Loucy (cell line): ENCODE measurements around the gene UBE4B.

Experiments
- H2AFZ ChIP-seq: fragments of 200-600 bp; sonication (generic); 2 replicates; pipeline ENCODE4 v1.6.0; 2016; ENCODE audit warnings: antibody characterized with exemption, mild to moderate bottlenecking, low read length, moderate library complexity
- H3F3A ChIP-seq: fragments of 200-600 bp; 2 replicates; pipeline ENCODE4 v1.6.0; 2016; ENCODE audit warnings: antibody characterized with exemption, low read depth, mild to moderate bottlenecking
- H3K27me3 ChIP-seq: fragments of 200-600 bp; sonication (generic); 2 replicates; pipeline ENCODE4 v1.6.1; 2014; ENCODE audit warnings: low read length, mild to moderate bottlenecking; ENCODE audit not compliant: insufficient read depth, poor library complexity, severe bottlenecking
- H3K36me3 ChIP-seq: fragments of 200-600 bp; sonication (generic); 2 replicates; pipeline ENCODE4 v1.6.1; 2016; ENCODE audit warnings: low read length; ENCODE audit not compliant: insufficient read depth
- H3K4me1 ChIP-seq: fragments of 200-600 bp; sonication (generic); 2 replicates; pipeline ENCODE4 v1.5.1; 2014; ENCODE audit warnings: low read length, mild to moderate bottlenecking; ENCODE audit not compliant: insufficient read depth, poor library complexity, severe bottlenecking
- H3K4me2 ChIP-seq: fragments of 200-600 bp; sonication (generic); 2 replicates; pipeline ENCODE4 v1.6.0; 2014; ENCODE audit warnings: antibody characterized with exemption, low read length, low read depth, mild to moderate bottlenecking; ENCODE audit not compliant: poor library complexity, severe bottlenecking
- H3K4me3 ChIP-seq: fragments of 200-600 bp; sonication (generic); 2 replicates; pipeline ENCODE4 v1.5.1; 2014; ENCODE audit warnings: low read length, mild to moderate bottlenecking, mixed read lengths; ENCODE audit not compliant: poor library complexity, severe bottlenecking
- H3K79me2 ChIP-seq: fragments of 200-600 bp; sonication (generic); 2 replicates; pipeline ENCODE4 v1.6.1; 2014; ENCODE audit warnings: low read length; ENCODE audit not compliant: insufficient read depth
- H3K9ac ChIP-seq: fragments of 200-600 bp; sonication (generic); 2 replicates; pipeline ENCODE4 v1.6.0; 2014; ENCODE audit warnings: mild to moderate bottlenecking, low read depth, low read length, moderate library complexity; ENCODE audit not compliant: poor library complexity, severe bottlenecking
- H3K9me2 ChIP-seq: fragments of 200-600 bp; sonication (generic); replicated peaks from 2 replicates; pipeline ENCODE4 v1.6.1; 2016; ENCODE audit warnings: low read depth, low read length, mixed read lengths
- H3K9me3 ChIP-seq: fragments of 200-600 bp; sonication (generic); 2 replicates; pipeline ENCODE4 v1.6.1; 2014; ENCODE audit warnings: mild to moderate bottlenecking, antibody characterized with exemption, low read length, low read depth; ENCODE audit not compliant: insufficient read depth
- H4K20me1 ChIP-seq: fragments of 200-600 bp; sonication (generic); 2 replicates; pipeline ENCODE4 v1.6.0; 2014; ENCODE audit warnings: antibody characterized with exemption, low read length, mild to moderate bottlenecking; ENCODE audit not compliant: insufficient read depth, poor library complexity, severe bottlenecking
- EZH2phosphoT487 ChIP-seq: fragments of 200-600 bp; IDR thresholded peaks from 2 replicates; pipeline ENCODE4 v1.6.1; 2018; ENCODE audit warnings: antibody characterized with exemption, mild to moderate bottlenecking, moderate library complexity, borderline replicate concordance
- TF ChIP-seq, protein P1 (sequence below): fragments of 200-600 bp; sonication (generic); conservative IDR thresholded peaks from 2 replicates; pipeline ENCODE4 v1.5.1; 2014; ENCODE audit warnings: mild to moderate bottlenecking, antibody characterized with exemption, low read length

UBE4B gene

GRCh38 chr1:10060311-10061100 lies 27.7 kb downstream of the UBE4B start:
- H4K20me1 ChIP-seq, result no peaks in the 10 kb centered on the region
- TF ChIP-seq, protein P1, sequence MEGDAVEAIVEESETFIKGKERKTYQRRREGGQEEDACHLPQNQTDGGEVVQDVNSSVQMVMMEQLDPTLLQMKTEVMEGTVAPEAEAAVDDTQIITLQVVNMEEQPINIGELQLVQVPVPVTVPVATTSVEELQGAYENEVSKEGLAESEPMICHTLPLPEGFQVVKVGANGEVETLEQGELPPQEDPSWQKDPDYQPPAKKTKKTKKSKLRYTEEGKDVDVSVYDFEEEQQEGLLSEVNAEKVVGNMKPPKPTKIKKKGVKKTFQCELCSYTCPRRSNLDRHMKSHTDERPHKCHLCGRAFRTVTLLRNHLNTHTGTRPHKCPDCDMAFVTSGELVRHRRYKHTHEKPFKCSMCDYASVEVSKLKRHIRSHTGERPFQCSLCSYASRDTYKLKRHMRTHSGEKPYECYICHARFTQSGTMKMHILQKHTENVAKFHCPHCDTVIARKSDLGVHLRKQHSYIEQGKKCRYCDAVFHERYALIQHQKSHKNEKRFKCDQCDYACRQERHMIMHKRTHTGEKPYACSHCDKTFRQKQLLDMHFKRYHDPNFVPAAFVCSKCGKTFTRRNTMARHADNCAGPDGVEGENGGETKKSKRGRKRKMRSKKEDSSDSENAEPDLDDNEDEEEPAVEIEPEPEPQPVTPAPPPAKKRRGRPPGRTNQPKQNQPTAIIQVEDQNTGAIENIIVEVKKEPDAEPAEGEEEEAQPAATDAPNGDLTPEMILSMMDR, result no peak
- TF ChIP-seq EZH2phosphoT487, result no peak
- no peaks in the 10 kb centered on the region for H3K9me3 ChIP-seq
- H3K4me2 ChIP-seq, result no peak overlapping the region
- no peak overlapping the region for H3K4me3 ChIP-seq
- H3K4me1 ChIP-seq, result peaks cover 15% of the 10 kb centered on the region
- no peaks in the 10 kb centered on the region for H3K27me3 ChIP-seq
- no peaks in the 10 kb centered on the region for H3K9me2 ChIP-seq
- peaks cover 46% of the 10 kb centered on the region; the same call in 1 of the 2 replicates for H3K79me2 ChIP-seq
- H3F3A ChIP-seq, result no peaks in the 10 kb centered on the region
- H2AFZ ChIP-seq, result no peak overlapping the region
- no peaks in the 10 kb centered on the region; the same call in 1 of the 2 replicates for H3K36me3 ChIP-seq
- H3K9ac ChIP-seq, result no peak overlapping the region

GRCh38 chr1:10061276-10061675 lies 28.5 kb downstream of the UBE4B start:
- no peaks in the 10 kb centered on the region; the same call in 1 of the 2 replicates for H3K36me3 ChIP-seq

GRCh38 chr1:10063878-10064277 lies 31.1 kb downstream of the UBE4B start:
- Histone ChIP-seq H3K9me3 (no peaks in the 10 kb centered on the region), H2AFZ (no peak overlapping the region), H3K9ac (no peak overlapping the region), H3K9me2 (no peaks in the 10 kb centered on the region), H3K4me3 (no peak overlapping the region), H3K4me1 (peaks cover 24% of the 10 kb centered on the region), H3K79me2 (peaks cover 40% of the 10 kb centered on the region; the same call in 1 of the 2 replicates), H3K4me2 (peak overlapping the region; percentile 44), H3F3A (no peaks in the 10 kb centered on the region), H4K20me1 (no peaks in the 10 kb centered on the region), H3K27me3 (no peaks in the 10 kb centered on the region), H3K36me3 (no peaks in the 10 kb centered on the region)
- no peak for TF ChIP-seq EZH2phosphoT487
- TF ChIP-seq, protein P1, result no peak

More at GRCh38 chr1:10061276-10061675, 28.5 kb downstream of the UBE4B start:
- peaks cover 16% of the 10 kb centered on the region for H3K4me1 ChIP-seq
- H3K79me2 ChIP-seq, result peaks cover 43% of the 10 kb centered on the region; the same call in 1 of the 2 replicates
- no peaks in the 10 kb centered on the region for H3K27me3 ChIP-seq
- no peak overlapping the region for H3K4me3 ChIP-seq
- H3K4me2 ChIP-seq, result no peak overlapping the region
- H3K9me2 ChIP-seq, result no peaks in the 10 kb centered on the region
- no peaks in the 10 kb centered on the region for H3F3A ChIP-seq
- TF ChIP-seq EZH2phosphoT487, result no peak
- TF ChIP-seq, protein P1, result no peak
- no peaks in the 10 kb centered on the region for H4K20me1 ChIP-seq
- no peak overlapping the region for H3K9ac ChIP-seq
- H3K9me3 ChIP-seq, result no peaks in the 10 kb centered on the region
- no peak overlapping the region for H2AFZ ChIP-seq
